Dermis lymphatic vessel endothelial cell (primary cell): ENCODE data around the gene UPK3A. TPM values are rescaled to one million over a fixed set of nuclear protein-coding genes. Genes with fewer than 3 reads are reported as not detected.

Source experiments
- total RNA-seq: library from RNA; depleted of rRNA; stranded (reverse); fragments of >200 nt; gene quantifications from 2 replicates; pipeline ENCODE4 v1.2.1, GENCODE V29; 2014

The UPK3A gene
- total RNA-seq: not detected in 2 replicates

GRCh38 chr22:45284705-45285262 is at the start of gene UPK3A:
TSS of gene UPK3A (plus strand) at chr22:45284949. CDS start at chr22:45285014, 65 bp downstream.

GRCh38 chr22:45240810-45241631 is 43.7 kb upstream of the UPK3A start, which contains the start of gene KIAA0930:
TSS of gene KIAA0930 (minus strand) at chr22:45240894. CDS start at chr22:45240703, 191 bp downstream.

GRCh38 chr22:45309422-45310227 is 24.9 kb downstream of the UPK3A start, which contains the start of gene FAM118A:
TSS of gene FAM118A (plus strand) at chr22:45309934. CDS start at chr22:45322380, 12,446 bp downstream.

Other genes starting within 250 kb of the UPK3A start
- gene NUP50, start 121.0 kb upstream of the UPK3A start, total RNA-seq: 43.9 and 58.8 TPM in 2 replicates
- 36.6 and 47.8 TPM in 2 replicates for gene KIAA0930, start 44.1 kb upstream of the UPK3A start, total RNA-seq
- gene FAM118A, start 25.0 kb downstream of the UPK3A start, total RNA-seq: 14.5 and 32.7 TPM in 2 replicates
- gene SMC1B, start 128.7 kb downstream of the UPK3A start, total RNA-seq: not detected in 2 replicates
- 0.11 and 0.26 TPM in 2 replicates for gene RIBC2, start 128.7 kb downstream of the UPK3A start, total RNA-seq
- 0.09 and 0.22 TPM in 2 replicates for gene FBLN1, start 217.9 kb downstream of the UPK3A start, total RNA-seq